Heart left ventricle (tissue), 13 donors: Measurements from ENCODE around the gene SYCE1.

Experiments
- CTCF ChIP-seq, 12 donors: fragments of 200-600 bp; sonication (generic) in 4 of 12; IDR thresholded peaks; one replicate each; pipeline versions ENCODE4 v1.5.0 to v1.8.0; 2018 to 2022; ENCODE audit warnings: antibody characterized with exemption in 12 of 12, mild to moderate bottlenecking in 5 of 12
- POLR2A ChIP-seq, 2 donors: fragments of 450-650 bp; IDR thresholded peaks; one replicate each; pipeline ENCODE4 v1.6.1; 2017; ENCODE audit warnings: antibody characterized with exemption in 2 of 2, mild to moderate bottlenecking in 2 of 2, moderate library complexity in 2 of 2
- donor health status: ischemic (EF 13 %, LVEDD 7.1; RV severe dilation, severe dysfunction).
- donor health status: DM: no; HTN: yes; CAD: no.
- donor health status: DM: no; HTN: no; CAD: no.
- donor health status: ischemic (EF 25% LVEDD 6.9; RV normal size, moderate dysfunction).
- donor health status: ischemic (EF 25% LVEDD 5.7; RV mildly dilated, moderate dysfunction).
- donor health status: ischemic (EF 35%, LVEDD 5.7; RV mildly dilated, moderate dysfunction).
- donor health status: nonischemic (EF 11% LVEDD 7.7; RV severe dilation, severe dysfunction).
- donor health status: DM: yes; HTN: yes; CAD: no.
- donor health status: PGD.
- donor health status: ischemic (EF 29% LVEDD 5.4; RV normal size, mild dysfunction).
- donor health status: nonischemic (EF 23%, LVEDD 6.1; RV moderate dilation, normal function).

- TF ChIP-seq CTCF (IDR thresholded peaks at IDR 0.05) (no peak), POLR2A (IDR thresholded peaks at IDR 0.05) (no peak)
These were observed 2.9 kb upstream of the SYCE1 start for GRCh38 chr10:133568287-133568614.
